ENCODE results near the gene ACKR2. TPM values are rescaled to one million over a fixed set of nuclear protein-coding genes. Genes with fewer than 3 reads are reported as not detected.
A peak's percentile ranks its signal among the peaks of the same experiment; 100 is the strongest.

ACKR2 gene
- total RNA-seq (1 to 10 TPM; 1.4 to 2.4 (median 1.8) TPM), polyA plus RNA-seq (1.2 TPM)
- long read RNA-seq, donor 1: 0 reads
- long read RNA-seq, donor 2: 0 reads
- long read RNA-seq, donor 3, partial matches to known transcripts: 0 of 2 reads
- long read RNA-seq, donor 3, other reads (novel, unspliced or antisense): 1 of 2 reads
- long read RNA-seq, donor 4, partial matches to known transcripts: 0 of 1 reads
- long read RNA-seq, donor 4, other reads (novel, unspliced or antisense): 1 of 1 reads

DNA sequence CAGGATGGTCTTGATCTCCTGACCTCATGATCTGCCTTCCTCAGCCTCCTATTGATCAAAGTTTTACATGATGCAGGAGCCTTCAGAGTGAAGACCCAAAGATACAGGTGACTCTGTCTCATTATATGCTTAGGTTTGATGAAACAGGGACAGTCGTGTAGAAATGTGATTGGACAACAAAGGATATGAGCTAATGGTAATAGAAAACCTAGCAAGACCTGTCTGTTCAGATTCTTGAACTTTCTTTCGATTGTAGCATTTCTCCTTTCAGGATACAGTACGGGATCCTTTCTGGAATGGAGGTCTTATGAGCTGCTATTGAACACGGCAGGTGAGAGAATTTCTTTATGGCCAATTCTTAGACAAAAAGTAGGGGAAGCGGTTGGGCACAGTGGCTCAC is at the start of gene ACKR2:
TSS of gene ACKR2 (plus strand) at position 244 of the 400 bp plus-strand sequence. CDS start 55,058 bp downstream, outside the sequence.
- intact Hi-C loops (cut with DNase I): no loop called here
- no peak for ATAC-seq
- WGBS: 92% methylated on average over 5 of the region's 5 CpGs
- no peak within 1 kb of the TSS for H3K4me3 ChIP-seq (ENCODE audit: low read length)
- no peak within 1 kb of the TSS for H3K27ac ChIP-seq (ENCODE audit: low read length)
- H3K4me1 ChIP-seq (ENCODE audit: control insufficient read depth, insufficient read depth, low read length): peaks cover 3% of the 10 kb centered on the region
- DNase-seq: no peak
- H3K27me3 ChIP-seq (ENCODE audit: control insufficient read depth, insufficient read depth): no peaks in the 10 kb centered on the region
- no peaks in the 10 kb centered on the region for H3K9me3 ChIP-seq (ENCODE audit: control insufficient read depth, low read length)

- no peak for DNase-seq
- 77% methylated on average over 6 of the region's 6 CpGs for WGBS
- Histone ChIP-seq H3K4me1 (ENCODE audit: control insufficient read depth, insufficient read depth, low read length) (no peaks in the 10 kb centered on the region), H3K4me3 (ENCODE audit: low read length) (no peak overlapping the region), H3K27ac (ENCODE audit: low read length) (peak overlapping the region; percentile 13), H3K9me3 (ENCODE audit: control insufficient read depth, low read length) (no peaks in the 10 kb centered on the region), H3K27me3 (ENCODE audit: control insufficient read depth, insufficient read depth) (no peaks in the 10 kb centered on the region)
- peak; percentile 57 to 61 for ATAC-seq
- intact Hi-C loops (cut with DNase I): no loop called here
These were observed 47.1 kb upstream of the ACKR2 start for GRCh38 chr3:42762046-42762724.

- Histone ChIP-seq H3K4me3 (ENCODE audit: low read length) (no peak overlapping the region), H3K9me3 (ENCODE audit: control insufficient read depth, low read length) (no peaks in the 10 kb centered on the region), H3K27ac (ENCODE audit: low read length) (no peak overlapping the region), H3K4me1 (ENCODE audit: control insufficient read depth, insufficient read depth, low read length) (no peaks in the 10 kb centered on the region), H3K27me3 (ENCODE audit: control insufficient read depth, insufficient read depth) (no peaks in the 10 kb centered on the region)
- 43% methylated on average over 2 of the region's 2 CpGs for WGBS
- ATAC-seq (no peak), DNase-seq (no peak)
- intact Hi-C loops (cut with DNase I): no loop called here
These were observed 46.2 kb upstream of the ACKR2 start for GRCh38 chr3:42763021-42763420.

GRCh38 chr3:42764115-42764514 is 45.1 kb upstream of the ACKR2 start:
- H3K4me1 ChIP-seq (ENCODE audit: control insufficient read depth, insufficient read depth, low read length): no peaks in the 10 kb centered on the region
- no peak overlapping the region for H3K4me3 ChIP-seq (ENCODE audit: low read length)
- no peaks in the 10 kb centered on the region for H3K9me3 ChIP-seq (ENCODE audit: control insufficient read depth, low read length)
- H3K27ac ChIP-seq (ENCODE audit: low read length): no peak overlapping the region
- H3K27me3 ChIP-seq (ENCODE audit: control insufficient read depth, insufficient read depth): no peaks in the 10 kb centered on the region
- ATAC-seq (no peak), DNase-seq (no peak)
- WGBS: 90% methylated on average over 3 of the region's 3 CpGs
- intact Hi-C loops (cut with DNase I): no loop called here

DNA sequence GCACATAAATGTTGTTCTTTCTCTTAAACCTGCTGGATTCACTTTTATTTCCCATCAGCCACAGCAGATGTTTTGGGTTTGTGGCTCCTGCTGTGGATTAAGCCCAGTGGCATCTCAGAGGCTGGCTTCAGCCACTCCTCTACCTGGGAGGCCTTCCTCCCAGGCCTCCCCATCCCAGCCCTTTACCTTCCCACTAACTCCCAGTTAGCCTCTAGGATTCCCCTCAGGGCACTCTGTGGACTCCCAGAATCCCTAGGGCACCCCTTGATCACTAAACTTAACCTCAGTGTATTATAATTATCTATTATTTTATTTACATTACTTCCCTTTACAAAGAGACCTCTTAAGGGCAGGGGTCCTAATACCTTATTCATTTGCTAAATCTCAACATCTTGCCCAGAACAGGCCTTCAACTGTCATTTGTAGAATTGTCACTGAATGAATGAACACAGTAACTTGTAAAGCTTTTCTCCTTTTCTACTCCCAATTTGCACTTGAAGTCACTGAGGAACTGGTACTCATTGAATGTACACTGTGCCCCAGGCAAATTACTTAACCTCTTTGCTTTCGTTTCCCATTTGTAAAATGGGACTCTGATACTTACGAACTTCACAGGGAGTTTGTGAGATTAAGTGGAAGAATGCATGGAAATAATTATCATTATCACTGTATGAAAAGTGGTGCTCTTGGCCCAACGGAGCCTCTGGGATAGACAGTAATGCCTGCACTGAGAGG is 44.5 kb upstream of the ACKR2 start:
- intact Hi-C loops (cut with DNase I): no loop called here
- H3K27ac ChIP-seq (ENCODE audit: low read length): no peak overlapping the region
- H3K4me3 ChIP-seq (ENCODE audit: low read length): no peak overlapping the region
- no peaks in the 10 kb centered on the region for H3K4me1 ChIP-seq (ENCODE audit: control insufficient read depth, insufficient read depth, low read length)
- H3K27me3 ChIP-seq (ENCODE audit: control insufficient read depth, insufficient read depth): no peaks in the 10 kb centered on the region
- H3K9me3 ChIP-seq (ENCODE audit: control insufficient read depth, low read length): no peaks in the 10 kb centered on the region
- ATAC-seq (no peak), DNase-seq (no peak)
- 65% methylated on average over 3 of the region's 3 CpGs for WGBS

GRCh38 chr3:42769477-42770131 is 39.6 kb upstream of the ACKR2 start:
- Histone ChIP-seq H3K4me3 (ENCODE audit: low read length) (no peak overlapping the region), H3K27me3 (ENCODE audit: control insufficient read depth, insufficient read depth) (no peaks in the 10 kb centered on the region), H3K4me1 (ENCODE audit: control insufficient read depth, insufficient read depth, low read length) (no peaks in the 10 kb centered on the region), H3K9me3 (ENCODE audit: control insufficient read depth, low read length) (no peaks in the 10 kb centered on the region), H3K27ac (ENCODE audit: low read length) (no peak overlapping the region)
- DNase-seq (peak in 1 of 3 donors; percentile 46), ATAC-seq (no peak)
- intact Hi-C loops (cut with DNase I): no loop called here
- WGBS: 95% methylated on average over 28 of the region's 28 CpGs

- no peak for ATAC-seq
- no peak overlapping the region for H3K4me3 ChIP-seq (ENCODE audit: low read length)
- DNase-seq: no peak
- WGBS: 88% methylated on average over 1 of the region's 1 CpG
- H3K4me1 ChIP-seq (ENCODE audit: control insufficient read depth, insufficient read depth, low read length): no peaks in the 10 kb centered on the region
- no peaks in the 10 kb centered on the region for H3K27me3 ChIP-seq (ENCODE audit: control insufficient read depth, insufficient read depth)
- no peak overlapping the region for H3K27ac ChIP-seq (ENCODE audit: low read length)
- intact Hi-C loops (cut with DNase I): no loop called here
- H3K9me3 ChIP-seq (ENCODE audit: control insufficient read depth, low read length): no peaks in the 10 kb centered on the region
These were observed 38.0 kb upstream of the ACKR2 start for GRCh38 chr3:42771271-42771670.

GRCh38 chr3:42772670-42773408 is 36.4 kb upstream of the ACKR2 start, which contains the start of gene CCDC13:
Gene CCDC13, minus strand, starts transcription at chr3:42773253. Its CDS starts 14,908 bp downstream, at chr3:42758345.
- H3K4me1 ChIP-seq (ENCODE audit: control insufficient read depth, insufficient read depth, low read length): no peaks in the 10 kb centered on the region
- intact Hi-C loops (cut with DNase I): no loop called here
- WGBS: 2% methylated on average over 63 of the region's 63 CpGs
- peak within 1 kb of the TSS; percentile 73 for H3K4me3 ChIP-seq (ENCODE audit: low read length)
- ATAC-seq (peak; percentile 97), DNase-seq (peak; percentile 98 to 99 (median 99))
- no peaks in the 10 kb centered on the region for H3K27me3 ChIP-seq (ENCODE audit: control insufficient read depth, insufficient read depth)
- H3K27ac ChIP-seq (ENCODE audit: low read length): peak within 1 kb of the TSS; percentile 8
- no peaks in the 10 kb centered on the region for H3K9me3 ChIP-seq (ENCODE audit: control insufficient read depth, low read length)

- DNase-seq (no peak), ATAC-seq (no peak)
- 9% methylated on average over 6 of the region's 6 CpGs for WGBS
- H3K4me1 ChIP-seq (ENCODE audit: control insufficient read depth, insufficient read depth, low read length): no peaks in the 10 kb centered on the region
- H3K27me3 ChIP-seq (ENCODE audit: control insufficient read depth, insufficient read depth): no peaks in the 10 kb centered on the region
- intact Hi-C loops (cut with DNase I): no loop called here
- no peak overlapping the region for H3K27ac ChIP-seq (ENCODE audit: low read length)
- H3K9me3 ChIP-seq (ENCODE audit: control insufficient read depth, low read length): no peaks in the 10 kb centered on the region
- peak overlapping the region; percentile 73 for H3K4me3 ChIP-seq (ENCODE audit: low read length)
These were observed 35.9 kb upstream of the ACKR2 start for GRCh38 chr3:42773409-42773751.

- no peak overlapping the region for H3K27ac ChIP-seq (ENCODE audit: low read length)
- no peak overlapping the region for H3K4me3 ChIP-seq (ENCODE audit: low read length)
- intact Hi-C loops (cut with DNase I): no loop called here
- ATAC-seq (peak; percentile 80 to 83), DNase-seq (peak in 1 of 3 donors; percentile 22)
- H3K4me1 ChIP-seq (ENCODE audit: control insufficient read depth, insufficient read depth, low read length): no peaks in the 10 kb centered on the region
- H3K9me3 ChIP-seq (ENCODE audit: control insufficient read depth, low read length): no peaks in the 10 kb centered on the region
- H3K27me3 ChIP-seq (ENCODE audit: control insufficient read depth, insufficient read depth): no peaks in the 10 kb centered on the region
- whole genome bisulfite sequencing: 44% methylated on average over 2 of the region's 2 CpGs
These were observed 30.6 kb upstream of the ACKR2 start for GRCh38 chr3:42778644-42779043.

Measured in right cardiac atrium (tissue), 5 donors.